Thymus (tissue), 11 donors: ENCODE results near the gene CEACAM1. TPM values are rescaled to one million over a fixed set of nuclear protein-coding genes. Genes with fewer than 3 reads are reported as not detected.

Experiments
- DNase-seq, 9 donors: peaks; one replicate each; pipeline ENCODE4 v3.0.0-alpha.2; 2013; ENCODE audit warnings: low spot score in 9 of 9, low read depth in 6 of 9, missing footprints in 1 of 9
- H3K27ac ChIP-seq, 2 donors: one replicate each; pipeline ENCODE4 v1.5.1; 2013; ENCODE audit warnings: control low read depth in 1 of 2, low read depth in 1 of 2, low read length in 1 of 2, mild to moderate bottlenecking in 1 of 2, moderate library complexity in 1 of 2
- H3K27me3 ChIP-seq, 2 donors: one replicate each; pipeline ENCODE4 v1.5.1; 2013; ENCODE audit warnings: low read length in 1 of 2; ENCODE audit not compliant: control insufficient read depth in 2 of 2, insufficient read depth in 1 of 2
- H3K36me3 ChIP-seq, 2 donors: one replicate each; pipeline ENCODE4 v1.5.1; 2013; ENCODE audit warnings: low read length in 1 of 2, mild to moderate bottlenecking in 1 of 2, moderate library complexity in 1 of 2; ENCODE audit not compliant: control insufficient read depth in 2 of 2, insufficient read depth in 2 of 2
- H3K4me1 ChIP-seq, 2 donors: one replicate each; pipeline ENCODE4 v1.5.1; 2013; ENCODE audit warnings: low read length in 2 of 2; ENCODE audit not compliant: control insufficient read depth in 2 of 2, insufficient read depth in 2 of 2
- H3K4me3 ChIP-seq, 2 donors: one replicate each; pipeline ENCODE4 v1.5.1; 2013; ENCODE audit warnings: low read length in 2 of 2, control low read depth in 1 of 2, mild to moderate bottlenecking in 1 of 2
- H3K9me3 ChIP-seq, 2 donors: one replicate each; pipeline ENCODE4 v1.5.1; 2013; ENCODE audit warnings: low read length in 1 of 2, mild to moderate bottlenecking in 1 of 2; ENCODE audit not compliant: control insufficient read depth in 2 of 2, insufficient read depth in 1 of 2
- WGBS: extraction: QIAGEN DNeasy Blood & Tissue Kit; methylation state at CpG from one replicate; pipeline ENCODE4 v1.1.7; 2013; 5-methylcytosine and 5-hydroxymethylcytosine counted together
- polyA plus RNA-seq: library from polyadenylated mRNA; stranded (reverse); fragments of 200-250 nt; gene quantifications from one replicate; pipeline ENCODE4 v1.2.3, GENCODE V29; 2013
- total RNA-seq: library from RNA; stranded (reverse); fragments of 120-200 nt; gene quantifications from one replicate; pipeline ENCODE4 v1.2.4, GENCODE V29; 2013
- donor health status: healthy.

Gene CEACAM1
- total and polyA plus RNA-seq, 2 donors, result 1.3 to 2.0 TPM

- Histone ChIP-seq H3K9me3 (no peaks in the 10 kb centered on the region), H3K4me3 (no peak overlapping the region), H3K4me1 (no peaks in the 10 kb centered on the region), H3K36me3 (no peaks in the 10 kb centered on the region), H3K27me3 (no peaks in the 10 kb centered on the region), H3K27ac (no peak overlapping the region)
- 89% methylated on average over 4 of the region's 4 CpGs for WGBS
- DNase-seq, result no peak
These were observed 52.9 kb downstream of the CEACAM1 start for GRCh38 chr19:42475366-42475765.

GRCh38 chr19:42474743-42475142 is 53.5 kb downstream of the CEACAM1 start:
- WGBS, result 94% methylated on average over 4 of the region's 4 CpGs
- H3K4me1 ChIP-seq, result no peaks in the 10 kb centered on the region

GRCh38 chr19:42473686-42474085 is 54.6 kb downstream of the CEACAM1 start:
- no peaks in the 10 kb centered on the region for H3K9me3 ChIP-seq
- no peaks in the 10 kb centered on the region for H3K36me3 ChIP-seq
- no peak overlapping the region for H3K27ac ChIP-seq
- H3K4me3 ChIP-seq, result no peak overlapping the region
- H3K4me1 ChIP-seq, result no peaks in the 10 kb centered on the region
- H3K27me3 ChIP-seq, result no peaks in the 10 kb centered on the region
- 94% methylated on average over 6 of the region's 6 CpGs for WGBS
- DNase-seq, result no peak

More at GRCh38 chr19:42474743-42475142, 53.5 kb downstream of the CEACAM1 start:
- Histone ChIP-seq H3K27me3 (no peaks in the 10 kb centered on the region), H3K27ac (no peak overlapping the region), H3K36me3 (no peaks in the 10 kb centered on the region), H3K9me3 (no peaks in the 10 kb centered on the region), H3K4me3 (no peak overlapping the region)
- no peak for DNase-seq

GRCh38 chr19:42472402-42473147 is 55.7 kb downstream of the CEACAM1 start:
- Histone ChIP-seq H3K4me1 (no peaks in the 10 kb centered on the region), H3K4me3 (no peak overlapping the region), H3K27ac (no peak overlapping the region), H3K36me3 (no peaks in the 10 kb centered on the region), H3K9me3 (no peaks in the 10 kb centered on the region), H3K27me3 (no peaks in the 10 kb centered on the region)
- DNase-seq, result no peak
- 94% methylated on average over 7 of the region's 7 CpGs for WGBS

GRCh38 chr19:42471554-42472249 is 56.6 kb downstream of the CEACAM1 start:
- Histone ChIP-seq H3K27ac (no peak overlapping the region), H3K36me3 (no peaks in the 10 kb centered on the region), H3K4me1 (no peaks in the 10 kb centered on the region), H3K27me3 (no peaks in the 10 kb centered on the region), H3K9me3 (no peaks in the 10 kb centered on the region), H3K4me3 (no peak overlapping the region)
- 91% methylated on average over 7 of the region's 7 CpGs for WGBS
- DNase-seq, result no peak

GRCh38 chr19:42469311-42470235 is 58.7 kb downstream of the CEACAM1 start:
- Histone ChIP-seq H3K9me3 (no peaks in the 10 kb centered on the region), H3K36me3 (no peaks in the 10 kb centered on the region), H3K27ac (no peak overlapping the region), H3K4me3 (no peak overlapping the region), H3K27me3 (no peaks in the 10 kb centered on the region), H3K4me1 (no peaks in the 10 kb centered on the region)
- no peak for DNase-seq
- 55% methylated on average over 8 of the region's 8 CpGs for WGBS

GRCh38 chr19:42468273-42468796 is 59.9 kb downstream of the CEACAM1 start:
- 98% methylated on average over 3 of the region's 3 CpGs for WGBS
- no peaks in the 10 kb centered on the region for H3K27me3 ChIP-seq
- no peaks in the 10 kb centered on the region for H3K4me1 ChIP-seq
- DNase-seq, result no peak
- H3K9me3 ChIP-seq, result no peaks in the 10 kb centered on the region
- no peak overlapping the region for H3K27ac ChIP-seq
- H3K4me3 ChIP-seq, result no peak overlapping the region
- no peaks in the 10 kb centered on the region for H3K36me3 ChIP-seq

- Histone ChIP-seq H3K4me3 (no peak overlapping the region), H3K27me3 (no peaks in the 10 kb centered on the region), H3K9me3 (no peaks in the 10 kb centered on the region), H3K27ac (no peak overlapping the region), H3K4me1 (no peaks in the 10 kb centered on the region), H3K36me3 (no peaks in the 10 kb centered on the region)
- no peak for DNase-seq
- WGBS, result 42% methylated on average over 5 of the region's 5 CpGs
These were observed 61.0 kb downstream of the CEACAM1 start for GRCh38 chr19:42467183-42467760.
